Tibial nerve (tissue), 3 donors: ENCODE results near the gene CPEB1.

Experiments
- CTCF ChIP-seq, 5 experiments: fragments of 200-600 bp in 3 of 5; fragments of 450-650 bp in 2 of 5; sonication (generic) in 3 of 5; IDR thresholded peaks; one replicate each; pipeline ENCODE4 v1.5.1; 2016 to 2019; ENCODE audit warnings: antibody characterized with exemption in 5 of 5, mild to moderate bottlenecking in 3 of 5, moderate library complexity in 2 of 5
- POLR2A ChIP-seq, 2 donors: fragments of 450-650 bp; IDR thresholded peaks; one replicate each; pipeline ENCODE4 v1.6.1; 2017; ENCODE audit warnings: antibody characterized with exemption in 2 of 2, mild to moderate bottlenecking in 2 of 2, moderate library complexity in 2 of 2

GRCh38 chr15:82630033-82630432, 17.1 kb downstream of the CPEB1 start:
- TF ChIP-seq CTCF (IDR thresholded peaks at IDR 0.05) (no peak), POLR2A (IDR thresholded peaks at IDR 0.05) (no peak)
